ENCODE data around the gene LCN6.
A peak's percentile ranks its signal among the peaks of the same experiment; 100 is the strongest.

Gene LCN6

GRCh38 chr9:136741883-136742571 lies 6.3 kb downstream of the LCN6 start:
- DNase-seq = no peak

- no peak for DNase-seq
These were observed 7.1 kb downstream of the LCN6 start for GRCh38 chr9:136740971-136741882.

GRCh38 chr9:136740491-136740890 lies 7.8 kb downstream of the LCN6 start:
- no peak for DNase-seq

- no peak for DNase-seq
These were observed 8.3 kb downstream of the LCN6 start for GRCh38 chr9:136740069-136740468.

- no peak for DNase-seq
These were observed 8.8 kb downstream of the LCN6 start for GRCh38 chr9:136739509-136739908.

GRCh38 chr9:136738960-136739359 lies 9.4 kb downstream of the LCN6 start:
- DNase-seq = no peak

- DNase-seq = no peak
These were observed 12.4 kb downstream of the LCN6 start for GRCh38 chr9:136735812-136736480.

- DNase-seq = no peak
These were observed 13.4 kb downstream of the LCN6 start for GRCh38 chr9:136734837-136735496.

- DNase-seq = no peak
These were observed 14.7 kb downstream of the LCN6 start for GRCh38 chr9:136733611-136734010.

GRCh38 chr9:136732444-136733178 lies 15.7 kb downstream of the LCN6 start:
- no peak for DNase-seq

- no peak for DNase-seq
These were observed 18.4 kb downstream of the LCN6 start for GRCh38 chr9:136729926-136730325.

GRCh38 chr9:136729144-136729543 lies 19.2 kb downstream of the LCN6 start:
- DNase-seq = no peak

GRCh38 chr9:136728548-136729123 lies 19.7 kb downstream of the LCN6 start:
- DNase-seq = no peak

- peak; percentile 20 to 54 for DNase-seq
These were observed 20.2 kb downstream of the LCN6 start for GRCh38 chr9:136728080-136728547.

- no peak for DNase-seq
These were observed 21.6 kb downstream of the LCN6 start for GRCh38 chr9:136726631-136727191.

- no peak for DNase-seq
These were observed 22.2 kb downstream of the LCN6 start for GRCh38 chr9:136726118-136726517.

GRCh38 chr9:136725612-136726011 lies 22.7 kb downstream of the LCN6 start:
- DNase-seq = no peak

GRCh38 chr9:136724772-136725171 lies 23.6 kb downstream of the LCN6 start:
- no peak for DNase-seq

GRCh38 chr9:136723989-136724388 lies 24.3 kb downstream of the LCN6 start:
- DNase-seq = no peak

GRCh38 chr9:136723362-136723976 lies 24.9 kb downstream of the LCN6 start:
- no peak for DNase-seq

GRCh38 chr9:136722969-136723356 lies 25.4 kb downstream of the LCN6 start:
- DNase-seq = no peak
